ENCODE measurements around the gene MRPL58.
"Not testable (repeated sequence)": the region's sequence is repeated elsewhere in the genome, so short reads cannot be mapped to it uniquely, and the experiment has no call there.

MRPL58 gene

DNA sequence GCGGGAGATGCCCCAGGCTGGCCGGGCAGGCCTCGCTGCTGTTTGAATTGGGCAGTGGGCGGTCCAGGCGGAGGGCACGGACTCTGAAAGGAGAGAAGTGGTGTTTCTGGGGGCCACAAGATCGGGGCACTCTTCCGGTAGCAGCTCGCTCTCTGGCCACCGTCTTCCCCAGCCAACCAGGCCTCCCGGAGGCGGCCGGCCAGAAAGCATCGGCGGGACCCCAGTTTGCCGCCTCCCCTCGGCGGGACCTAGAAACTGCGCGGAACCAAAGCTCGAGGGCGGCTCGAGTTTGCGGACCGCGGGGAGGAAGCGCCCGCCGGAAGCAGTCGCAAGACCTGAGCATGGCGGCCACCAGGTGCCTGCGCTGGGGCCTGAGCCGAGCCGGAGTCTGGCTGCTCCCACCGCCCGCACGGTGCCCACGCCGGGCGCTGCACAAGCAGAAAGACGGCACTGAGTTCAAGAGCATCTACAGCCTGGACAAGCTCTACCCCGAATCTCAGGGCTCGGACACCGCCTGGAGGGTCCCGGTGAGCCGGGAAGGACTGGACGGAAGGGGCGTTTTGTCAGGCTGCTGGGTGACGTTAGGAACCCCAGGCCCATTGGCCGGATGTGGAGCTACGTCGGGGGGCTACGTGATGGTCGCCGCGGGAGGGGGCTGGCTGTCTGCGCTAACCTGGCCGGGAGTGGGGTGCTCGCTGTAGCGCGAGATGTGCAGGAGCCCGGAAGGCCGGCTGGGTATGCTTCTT is at the start of gene MRPL58:
Gene MRPL58, plus strand, starts transcription at position 325 of the 746 bp plus-strand sequence. Its CDS starts 17 bp downstream, at position 342.
- Histone ChIP-seq H3K36me3 (peaks cover 0 to 14% (median 7%) of the 10 kb centered on the region in 3 donors), H3K4me1 (peaks cover 0 to 25% (median 15%) of the 10 kb centered on the region in 4 donors), H3K27me3 (no peaks in the 10 kb centered on the region), H3K27ac (peak within 1 kb of the TSS; percentile 85 to 87), H3K4me3 (peak within 1 kb of the TSS; percentile 89 to 93), H3K9me3 (no peaks in the 10 kb centered on the region)
- DNase-seq: peak; percentile 69 to 85
- TF ChIP-seq, protein P1, sequence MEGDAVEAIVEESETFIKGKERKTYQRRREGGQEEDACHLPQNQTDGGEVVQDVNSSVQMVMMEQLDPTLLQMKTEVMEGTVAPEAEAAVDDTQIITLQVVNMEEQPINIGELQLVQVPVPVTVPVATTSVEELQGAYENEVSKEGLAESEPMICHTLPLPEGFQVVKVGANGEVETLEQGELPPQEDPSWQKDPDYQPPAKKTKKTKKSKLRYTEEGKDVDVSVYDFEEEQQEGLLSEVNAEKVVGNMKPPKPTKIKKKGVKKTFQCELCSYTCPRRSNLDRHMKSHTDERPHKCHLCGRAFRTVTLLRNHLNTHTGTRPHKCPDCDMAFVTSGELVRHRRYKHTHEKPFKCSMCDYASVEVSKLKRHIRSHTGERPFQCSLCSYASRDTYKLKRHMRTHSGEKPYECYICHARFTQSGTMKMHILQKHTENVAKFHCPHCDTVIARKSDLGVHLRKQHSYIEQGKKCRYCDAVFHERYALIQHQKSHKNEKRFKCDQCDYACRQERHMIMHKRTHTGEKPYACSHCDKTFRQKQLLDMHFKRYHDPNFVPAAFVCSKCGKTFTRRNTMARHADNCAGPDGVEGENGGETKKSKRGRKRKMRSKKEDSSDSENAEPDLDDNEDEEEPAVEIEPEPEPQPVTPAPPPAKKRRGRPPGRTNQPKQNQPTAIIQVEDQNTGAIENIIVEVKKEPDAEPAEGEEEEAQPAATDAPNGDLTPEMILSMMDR (IDR thresholded peaks at IDR 0.05): peak; percentile 54 to 55
- intact Hi-C loops (cut with DNase I; ENCODE audit: low total_unique reads): loop anchor here (5.0 kb wide), 1 partner anchor 50 kb away; no protein-coding TSS in a partner anchor

DNA sequence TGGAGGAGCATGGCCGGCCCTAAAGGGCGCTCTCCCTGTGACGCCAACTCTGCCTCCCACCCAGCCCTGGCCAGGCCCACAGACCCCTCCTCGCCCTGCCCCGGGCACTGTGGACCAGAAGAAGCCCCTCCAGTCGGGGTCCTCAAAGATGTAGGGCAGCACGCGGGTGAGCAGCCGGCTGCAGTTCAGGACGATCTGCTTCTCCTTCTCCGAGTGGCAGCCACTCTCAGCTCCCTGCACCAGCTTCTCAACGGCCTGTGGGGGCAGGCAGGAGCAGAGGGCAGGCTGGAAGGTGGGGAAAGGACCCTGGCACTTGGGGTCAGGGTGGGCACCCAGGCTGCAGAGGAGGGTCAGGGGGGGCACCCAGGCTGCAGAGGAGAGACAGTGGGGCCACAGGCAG is 48.8 kb upstream of the MRPL58 start:
- intact Hi-C loops (cut with DNase I; ENCODE audit: low total_unique reads): loop anchor here (5.0 to 10.0 kb wide), 2 partner anchors 49 to 241 kb away; partner anchors contain the start of genes MRPL58 and NUP85
- Histone ChIP-seq H3K9me3 (no peaks in the 10 kb centered on the region), H3K27me3 (peaks cover 0 to 21% of the 10 kb centered on the region in 2 donors), H3K4me3 (no peak overlapping the region), H3K4me1 (peaks cover 0 to 13% (median 0%) of the 10 kb centered on the region in 4 donors), H3K36me3 (no peaks in the 10 kb centered on the region), H3K27ac (no peak overlapping the region)
- TF ChIP-seq, protein P1 (IDR thresholded peaks at IDR 0.05): no peak
- DNase-seq: no peak

DNA sequence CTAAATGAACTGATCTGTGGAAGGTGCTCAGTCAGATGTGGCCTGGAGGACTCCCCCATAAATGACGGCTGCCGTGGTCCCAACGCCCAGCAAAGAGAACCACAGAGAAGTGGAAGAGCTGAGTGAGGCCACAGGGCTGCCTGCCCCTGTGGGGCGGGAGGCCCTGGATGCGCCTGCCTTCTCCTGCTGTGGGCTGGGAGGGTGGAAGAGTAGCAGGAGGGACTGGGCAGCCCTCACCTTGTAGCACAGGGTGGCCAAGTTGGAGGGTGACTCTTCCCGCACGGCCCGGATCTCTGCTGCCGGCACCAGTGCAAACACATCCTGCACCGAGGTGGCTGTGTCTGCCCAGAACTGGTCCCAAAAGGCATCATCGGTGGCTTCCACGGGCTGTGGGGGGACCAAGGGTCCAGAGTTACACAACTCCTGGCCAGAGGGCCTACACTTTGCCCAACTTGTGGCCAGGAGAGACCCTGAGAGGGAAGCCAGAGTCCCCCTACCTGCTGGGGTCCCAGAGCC is 48.2 kb upstream of the MRPL58 start:
- intact Hi-C loops (cut with DNase I; ENCODE audit: low total_unique reads): loop anchor here (5.0 to 10.0 kb wide), 2 partner anchors 48 to 240 kb away; partner anchors contain the start of genes MRPL58 and NUP85
- H3K4me3 ChIP-seq: no peak overlapping the region
- H3K4me1 ChIP-seq: peaks cover 0 to 15% (median 0%) of the 10 kb centered on the region in 4 donors
- H3K27me3 ChIP-seq: peaks cover 0 to 26% of the 10 kb centered on the region in 2 donors
- H3K36me3 ChIP-seq: no peaks in the 10 kb centered on the region
- TF ChIP-seq, protein P1 (IDR thresholded peaks at IDR 0.05): no peak
- H3K27ac ChIP-seq: no peak overlapping the region
- DNase-seq: no peak
- H3K9me3 ChIP-seq: no peaks in the 10 kb centered on the region

DNA sequence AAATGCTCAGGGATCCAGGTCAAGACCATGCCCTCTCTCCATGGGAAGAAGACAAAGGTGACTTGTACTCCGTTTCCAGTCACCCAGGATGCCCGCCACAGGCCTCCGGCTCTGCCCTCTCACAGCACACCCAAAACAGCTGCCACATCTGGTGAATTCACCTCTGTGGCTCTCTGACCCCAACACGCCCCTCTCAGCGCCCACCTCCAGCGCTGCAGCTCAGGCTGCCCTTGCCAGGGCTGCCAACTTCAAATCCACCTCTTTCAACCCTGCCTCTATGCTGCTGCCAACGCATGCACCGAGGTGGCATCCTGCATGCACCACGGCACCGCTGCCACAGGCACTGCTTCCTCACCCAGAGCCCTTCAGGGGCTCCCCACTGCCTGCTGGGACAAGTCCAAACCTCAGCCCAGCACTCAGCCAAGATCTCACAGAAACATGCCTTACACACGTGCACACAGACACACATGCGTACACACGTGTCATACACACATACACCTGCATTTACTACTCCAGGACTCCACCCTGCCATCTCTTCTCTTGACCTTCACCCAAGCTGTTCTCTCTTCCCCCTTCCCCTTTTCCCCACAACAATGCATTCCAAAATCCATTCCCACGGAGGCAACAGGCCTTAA is 47.4 kb upstream of the MRPL58 start:
- intact Hi-C loops (cut with DNase I; ENCODE audit: low total_unique reads): loop anchor here (5.0 to 10.0 kb wide), 2 partner anchors 47 to 240 kb away; partner anchors contain the start of genes MRPL58 and NUP85
- no peak overlapping the region for H3K4me3 ChIP-seq
- DNase-seq: no peak
- no peak overlapping the region for H3K27ac ChIP-seq
- peaks cover 0 to 29% of the 10 kb centered on the region in 2 donors for H3K27me3 ChIP-seq
- peaks cover 0 to 15% (median 0%) of the 10 kb centered on the region in 4 donors for H3K4me1 ChIP-seq
- no peaks in the 10 kb centered on the region for H3K36me3 ChIP-seq
- TF ChIP-seq, protein P1 (IDR thresholded peaks at IDR 0.05): no peak
- no peaks in the 10 kb centered on the region for H3K9me3 ChIP-seq

DNA sequence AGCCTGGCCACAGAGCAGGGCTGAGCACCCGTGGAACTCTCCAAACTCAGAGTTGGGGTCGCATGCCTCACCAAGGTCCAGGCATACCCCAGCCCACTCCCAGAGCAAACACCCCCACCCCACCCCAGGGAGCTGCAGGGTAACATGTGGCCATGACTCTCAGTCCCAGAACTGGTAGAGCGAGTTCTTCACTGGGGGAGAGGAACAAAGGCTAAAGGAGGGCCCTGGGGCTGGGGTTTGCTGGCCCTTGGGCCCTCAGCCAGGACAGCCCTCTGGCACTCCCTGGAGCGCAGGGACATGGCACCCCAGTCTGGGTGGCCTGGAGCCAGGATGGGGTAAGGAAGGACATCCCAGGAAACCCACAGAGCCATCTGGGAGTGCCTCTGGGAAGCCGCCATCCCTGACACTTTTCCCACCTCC is 44.1 kb upstream of the MRPL58 start:
- intact Hi-C loops (cut with DNase I; ENCODE audit: low total_unique reads): loop anchor here (10.0 kb wide), 1 partner anchor 236 kb away; the partner anchor contains the start of gene NUP85
- TF ChIP-seq, protein P1 (IDR thresholded peaks at IDR 0.05): no peak
- H3K27ac ChIP-seq: no peak overlapping the region

DNA sequence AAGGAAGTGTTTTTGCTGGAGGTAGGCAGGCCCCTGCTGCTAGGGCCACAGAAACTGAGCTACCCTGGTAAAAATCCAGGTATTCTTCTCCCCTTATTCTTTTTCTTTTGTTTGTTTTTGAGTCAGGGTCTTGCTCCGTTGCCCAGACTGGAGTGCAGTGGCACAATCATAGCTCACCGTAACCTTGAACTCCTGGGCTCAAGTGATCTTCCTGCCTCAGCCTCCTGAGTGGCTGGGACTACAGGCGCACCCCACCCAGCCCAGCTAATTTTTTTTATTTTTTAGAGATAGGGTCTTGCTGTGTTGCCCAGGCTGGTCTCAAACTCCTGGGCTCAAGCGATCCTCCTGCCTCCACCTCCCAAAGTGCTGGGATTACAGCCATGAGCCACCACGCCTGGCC is 43.0 kb upstream of the MRPL58 start:
- not testable (repeated sequence) for DNase-seq, H3K36me3 ChIP-seq, H3K4me3 ChIP-seq, H3K9me3 ChIP-seq, H3K27ac ChIP-seq
- Histone ChIP-seq H3K27me3 (peaks cover 0 to 40% of the 10 kb centered on the region in 2 donors), H3K4me1 (peaks cover 0 to 33% (median 17%) of the 10 kb centered on the region in 4 donors)
- intact Hi-C loops (cut with DNase I; ENCODE audit: low total_unique reads): loop anchor here (10.0 kb wide), 1 partner anchor 235 kb away; the partner anchor contains the start of gene NUP85

More for the DNA sequence above, 44.1 kb upstream of the MRPL58 start:
- H3K4me3 ChIP-seq: no peak overlapping the region
- H3K36me3 ChIP-seq: no peaks in the 10 kb centered on the region
- no peak for DNase-seq
- peaks cover 0 to 33% (median 17%) of the 10 kb centered on the region in 4 donors for H3K4me1 ChIP-seq
- no peaks in the 10 kb centered on the region for H3K9me3 ChIP-seq
- H3K27me3 ChIP-seq: peaks cover 0 to 48% of the 10 kb centered on the region in 2 donors
